IPS DF 6.9 (cell line): ENCODE data around the gene IGFN1.

ENCODE experiments used
- DNase-seq: peaks from one replicate; pipeline ENCODE4 v3.0.0-alpha.2; 2013; ENCODE audit warnings: low read depth, low spot score
- H3K27ac ChIP-seq: one replicate; pipeline ENCODE4 v1.5.1; 2013; ENCODE audit warnings: low read length, control low read depth
- H3K27me3 ChIP-seq: 2 replicates; pipeline ENCODE4 v1.6.1; 2013; ENCODE audit warnings: mild to moderate bottlenecking, low read length; ENCODE audit not compliant: control insufficient read depth, insufficient read depth
- H3K36me3 ChIP-seq: 2 replicates; pipeline ENCODE4 v1.6.1; 2013; ENCODE audit warnings: low read length; ENCODE audit not compliant: control insufficient read depth, insufficient read depth
- H3K4me1 ChIP-seq: 2 replicates; pipeline ENCODE4 v1.6.1; 2013; ENCODE audit warnings: low read length; ENCODE audit not compliant: control insufficient read depth, insufficient read depth
- H3K4me3 ChIP-seq: 2 replicates; pipeline ENCODE4 v1.5.1; 2013; ENCODE audit warnings: mild to moderate bottlenecking, low read length
- H3K9me3 ChIP-seq: 2 replicates; pipeline ENCODE4 v1.6.1; 2013; ENCODE audit warnings: low read length, inconsistent platforms; ENCODE audit not compliant: control insufficient read depth, insufficient read depth
- WGBS: extraction: QIAGEN DNeasy Blood & Tissue Kit; methylation state at CpG from one replicate; pipeline ENCODE4 v1.1.7; 2013; ENCODE audit warnings: mixed read lengths, missing lambda C conversion rate; ENCODE audit not compliant: insufficient read length, insufficient coverage; 5-methylcytosine and 5-hydroxymethylcytosine counted together

The IGFN1 gene

DNA sequence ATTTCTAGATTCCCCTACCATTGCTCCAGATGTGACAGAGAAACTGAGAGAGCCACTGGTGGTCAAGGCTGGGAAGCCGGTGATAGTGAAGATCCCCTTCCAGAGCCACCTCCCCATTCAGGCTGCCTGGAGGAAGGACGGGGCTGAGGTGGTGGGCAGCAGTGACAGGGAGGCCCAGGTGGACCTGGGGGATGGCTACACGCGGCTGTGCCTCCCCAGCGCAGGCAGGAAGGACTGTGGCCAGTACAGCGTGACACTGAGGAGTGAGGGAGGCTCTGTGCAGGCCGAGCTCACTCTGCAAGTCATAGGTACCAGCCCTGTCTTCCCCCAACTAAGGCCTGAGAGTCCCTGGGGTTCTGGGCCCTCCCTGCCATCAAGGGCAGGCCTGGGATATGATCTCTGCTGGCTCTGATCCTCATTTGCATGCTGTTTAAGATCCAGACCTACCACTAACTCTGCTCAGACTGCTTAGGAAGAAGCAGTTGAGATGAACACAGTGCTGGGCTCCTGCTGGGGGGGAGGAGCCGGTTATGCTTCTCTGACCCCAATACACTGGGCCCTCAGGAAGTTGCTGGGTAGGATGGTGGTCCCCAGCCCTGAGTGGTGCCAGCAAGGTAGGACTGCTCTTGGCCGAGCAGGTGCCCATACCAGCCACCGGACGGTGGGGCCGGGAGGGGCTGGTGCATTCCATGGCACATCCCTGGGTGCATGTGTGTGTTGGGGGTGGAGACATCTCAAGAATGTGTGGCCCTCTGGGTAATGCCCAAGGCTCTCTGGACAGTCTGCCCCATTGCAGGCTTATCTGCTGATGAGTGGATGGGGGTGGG, 25.1 kb downstream of the IGFN1 start:
- H3K27me3 ChIP-seq, result no peaks in the 10 kb centered on the region; the same call in 1 of the 2 replicates
- H3K27ac ChIP-seq, result no peak overlapping the region

DNA sequence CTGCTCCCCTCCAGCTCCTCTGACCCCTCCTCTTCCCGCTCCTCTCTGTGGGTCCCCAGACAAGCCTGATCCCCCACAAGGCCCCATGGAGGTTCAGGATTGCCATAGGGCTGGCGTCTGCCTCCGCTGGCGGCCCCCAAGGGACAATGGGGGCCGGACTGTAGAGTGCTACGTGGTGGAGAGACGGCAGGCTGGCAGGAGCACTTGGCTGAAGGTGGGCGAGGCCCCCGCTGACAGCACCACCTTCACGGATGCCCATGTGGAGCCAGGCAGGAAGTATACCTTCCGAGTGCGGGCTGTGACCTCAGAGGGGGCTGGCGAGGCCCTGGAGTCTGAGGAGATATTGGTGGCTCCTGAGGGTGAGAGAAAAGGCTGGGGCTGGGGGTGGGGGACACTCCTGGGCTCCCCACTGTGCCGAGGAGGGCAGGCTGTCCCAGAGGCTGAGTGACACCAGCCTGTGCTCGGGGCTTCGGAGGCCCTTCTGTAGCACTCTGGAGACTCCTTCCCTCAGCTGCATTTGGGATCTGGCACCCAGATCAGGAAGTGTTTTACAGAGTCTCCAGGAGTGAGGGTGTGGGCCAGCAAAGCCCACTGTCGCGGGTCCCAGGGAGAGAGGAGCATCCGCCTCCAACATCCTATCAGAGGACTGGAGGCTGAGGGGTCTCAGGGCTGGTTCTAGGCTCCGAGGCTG, 25.9 kb downstream of the IGFN1 start:
- no peak overlapping the region for H3K27ac ChIP-seq

More for the DNA sequence above, 25.1 kb downstream of the IGFN1 start:
- WGBS, result no CpG with 5 or more reads among the region's 12 CpGs
- H3K36me3 ChIP-seq, result no peaks in the 10 kb centered on the region
- no peak for DNase-seq
- no peaks in the 10 kb centered on the region for H3K9me3 ChIP-seq
- H3K4me1 ChIP-seq, result no peaks in the 10 kb centered on the region
- no peak overlapping the region for H3K4me3 ChIP-seq

DNA sequence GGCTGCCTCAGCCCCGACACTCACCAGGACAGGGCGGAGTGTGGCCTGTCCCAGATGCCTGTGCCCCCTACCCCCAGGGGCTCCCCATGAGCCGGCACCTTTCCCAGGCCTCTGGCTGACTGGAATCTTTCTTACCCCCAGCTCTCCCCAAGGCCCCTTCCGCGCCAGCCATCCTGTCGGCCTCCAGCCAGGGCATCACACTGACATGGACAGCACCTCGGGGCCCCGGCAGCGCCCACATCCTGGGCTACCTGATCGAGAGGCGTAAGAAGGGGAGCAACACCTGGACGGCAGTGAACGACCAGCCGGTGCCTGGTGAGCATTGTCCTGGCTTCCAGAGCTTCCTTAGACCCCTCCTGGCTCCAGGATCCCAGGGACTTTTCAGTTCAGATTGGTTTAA, 26.5 kb downstream of the IGFN1 start:
- DNase-seq, result no peak
- WGBS, result no CpG with 5 or more reads among the region's 14 CpGs
- Histone ChIP-seq H3K4me3 (no peak overlapping the region), H3K36me3 (no peaks in the 10 kb centered on the region), H3K4me1 (no peaks in the 10 kb centered on the region), H3K27me3 (no peaks in the 10 kb centered on the region), H3K27ac (no peak overlapping the region), H3K9me3 (no peaks in the 10 kb centered on the region)

More for the DNA sequence above, 25.9 kb downstream of the IGFN1 start:
- H3K36me3 ChIP-seq, result no peaks in the 10 kb centered on the region
- H3K27me3 ChIP-seq, result no peaks in the 10 kb centered on the region; the same call in 1 of the 2 replicates
- H3K4me3 ChIP-seq, result no peak overlapping the region
- DNase-seq, result no peak
- no peaks in the 10 kb centered on the region for H3K4me1 ChIP-seq
- no peaks in the 10 kb centered on the region for H3K9me3 ChIP-seq
- WGBS, result no CpG with 5 or more reads among the region's 20 CpGs

DNA sequence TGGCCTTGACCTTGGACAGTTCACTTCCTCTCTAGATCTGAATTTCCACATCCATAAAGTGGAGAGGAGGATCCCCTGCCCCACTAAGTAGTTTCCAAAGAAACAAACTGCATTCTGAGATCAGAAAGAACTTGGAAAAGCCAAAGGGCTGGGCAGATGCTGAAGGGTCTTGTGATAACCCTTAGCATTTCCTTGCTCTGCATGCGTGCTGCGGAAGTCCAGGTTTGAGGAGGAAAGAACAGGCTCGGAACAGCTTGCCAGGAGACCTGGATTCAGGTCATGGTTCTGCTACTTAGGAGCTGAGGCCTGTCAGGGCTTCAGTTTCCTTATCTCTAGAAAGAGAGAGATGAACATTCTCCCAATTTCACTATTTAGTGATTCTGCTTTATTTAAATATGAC, 27.2 kb downstream of the IGFN1 start:
- Histone ChIP-seq H3K27ac (no peak overlapping the region), H3K9me3 (no peaks in the 10 kb centered on the region), H3K27me3 (no peaks in the 10 kb centered on the region), H3K4me3 (no peak overlapping the region), H3K4me1 (no peaks in the 10 kb centered on the region), H3K36me3 (no peaks in the 10 kb centered on the region)
- no peak for DNase-seq
- whole genome bisulfite sequencing, result no CpG with 5 or more reads among the region's 3 CpGs

DNA sequence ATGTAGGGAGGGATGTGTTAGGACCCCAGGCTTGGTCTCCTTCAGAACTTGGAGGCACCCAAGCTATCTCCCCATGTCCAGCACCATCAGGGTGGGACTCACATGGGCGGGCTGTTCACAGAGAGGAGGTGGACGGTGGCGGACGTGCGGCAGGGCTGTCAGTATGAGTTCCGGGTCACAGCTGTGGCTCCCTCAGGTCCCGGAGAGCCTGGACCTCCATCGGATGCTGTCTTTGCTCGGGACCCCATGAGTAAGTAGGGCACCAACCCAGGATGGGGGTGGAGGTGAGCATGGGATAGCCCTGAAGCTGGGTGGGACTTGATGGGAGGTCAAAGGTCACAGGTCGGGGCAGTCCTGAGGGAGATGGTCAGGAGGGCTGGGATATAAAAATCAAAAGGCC, 27.8 kb downstream of the IGFN1 start:
- no peaks in the 10 kb centered on the region for H3K9me3 ChIP-seq
- H3K27ac ChIP-seq, result no peak overlapping the region
- H3K4me3 ChIP-seq, result no peak overlapping the region
- no peaks in the 10 kb centered on the region for H3K4me1 ChIP-seq
- H3K36me3 ChIP-seq, result no peaks in the 10 kb centered on the region
- no peak for DNase-seq
- H3K27me3 ChIP-seq, result no peaks in the 10 kb centered on the region
- no CpG with 5 or more reads among the region's 10 CpGs for WGBS

DNA sequence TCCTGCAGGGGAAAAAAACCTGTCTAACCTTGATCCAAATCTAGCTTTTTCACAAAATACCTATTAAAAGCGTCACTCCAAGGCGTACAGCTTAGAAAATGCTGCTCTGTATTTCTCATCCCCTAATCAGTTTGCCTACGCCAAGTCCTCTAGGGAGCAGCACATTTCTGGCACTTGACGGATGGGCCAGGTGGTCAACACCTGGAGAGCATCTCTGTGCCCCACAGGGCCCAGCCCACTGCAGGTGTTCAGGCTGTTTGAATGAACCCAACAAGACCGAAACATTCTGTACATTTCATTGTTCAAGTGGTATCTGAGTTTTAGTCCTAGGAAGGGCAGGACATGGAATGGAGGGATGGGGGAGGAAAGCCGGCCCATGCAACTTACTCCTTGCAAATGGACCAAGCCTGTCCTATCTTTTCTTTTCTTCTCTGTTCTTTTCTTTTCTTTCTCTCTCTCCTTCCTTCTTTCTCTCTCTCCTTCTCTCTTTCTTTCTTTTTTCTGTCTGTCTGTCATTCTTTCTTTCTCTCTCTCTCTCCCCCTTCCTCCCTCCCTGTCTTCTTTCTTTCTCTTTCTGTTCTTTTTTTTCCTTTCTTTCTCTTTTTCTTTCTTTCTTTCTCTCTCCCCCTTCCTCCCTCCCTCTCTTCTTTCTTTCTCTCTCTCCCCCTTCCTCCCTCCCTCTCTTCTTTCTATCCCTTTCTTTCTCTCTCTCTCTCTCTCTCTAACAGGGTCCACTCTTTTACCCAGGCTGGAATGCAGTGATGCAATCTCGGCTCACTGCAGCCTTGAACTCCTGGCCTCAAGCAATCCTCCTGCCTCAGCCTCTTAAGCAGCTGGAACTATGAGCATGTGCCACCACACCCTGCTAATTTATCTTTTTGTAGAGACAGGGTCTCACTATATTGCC, 29.1 kb downstream of the IGFN1 start:
- no peaks in the 10 kb centered on the region for H3K4me1 ChIP-seq
- no peaks in the 10 kb centered on the region for H3K27me3 ChIP-seq
- H3K27ac ChIP-seq, result no peak overlapping the region
- H3K9me3 ChIP-seq, result no peaks in the 10 kb centered on the region
- no CpG with 5 or more reads among the region's 7 CpGs for WGBS
- DNase-seq, result no peak
- H3K36me3 ChIP-seq, result no peaks in the 10 kb centered on the region
- no peak overlapping the region for H3K4me3 ChIP-seq

DNA sequence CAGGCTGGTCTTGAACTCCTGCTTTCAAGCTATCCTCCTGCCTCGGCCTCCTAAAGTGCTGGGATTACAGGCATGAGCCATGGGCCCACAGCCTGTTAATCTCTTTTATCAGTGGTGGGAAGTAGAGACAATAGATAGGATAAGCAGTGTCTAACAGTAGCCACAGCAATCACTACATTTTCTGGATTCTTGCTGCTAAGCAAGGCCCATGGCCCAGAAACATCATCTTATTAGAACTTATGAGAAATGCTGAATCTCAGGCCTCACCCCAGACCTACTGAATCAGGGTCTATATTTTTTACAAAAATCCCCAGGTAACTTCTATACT, 29.7 kb downstream of the IGFN1 start:
- H3K4me3 ChIP-seq, result no peak overlapping the region
- no peaks in the 10 kb centered on the region for H3K9me3 ChIP-seq
- H3K27me3 ChIP-seq, result no peaks in the 10 kb centered on the region
- no peak overlapping the region for H3K27ac ChIP-seq
- no peaks in the 10 kb centered on the region for H3K36me3 ChIP-seq
- no CpG with 5 or more reads among the region's 1 CpG for WGBS
- DNase-seq, result no peak
- no peaks in the 10 kb centered on the region for H3K4me1 ChIP-seq

DNA sequence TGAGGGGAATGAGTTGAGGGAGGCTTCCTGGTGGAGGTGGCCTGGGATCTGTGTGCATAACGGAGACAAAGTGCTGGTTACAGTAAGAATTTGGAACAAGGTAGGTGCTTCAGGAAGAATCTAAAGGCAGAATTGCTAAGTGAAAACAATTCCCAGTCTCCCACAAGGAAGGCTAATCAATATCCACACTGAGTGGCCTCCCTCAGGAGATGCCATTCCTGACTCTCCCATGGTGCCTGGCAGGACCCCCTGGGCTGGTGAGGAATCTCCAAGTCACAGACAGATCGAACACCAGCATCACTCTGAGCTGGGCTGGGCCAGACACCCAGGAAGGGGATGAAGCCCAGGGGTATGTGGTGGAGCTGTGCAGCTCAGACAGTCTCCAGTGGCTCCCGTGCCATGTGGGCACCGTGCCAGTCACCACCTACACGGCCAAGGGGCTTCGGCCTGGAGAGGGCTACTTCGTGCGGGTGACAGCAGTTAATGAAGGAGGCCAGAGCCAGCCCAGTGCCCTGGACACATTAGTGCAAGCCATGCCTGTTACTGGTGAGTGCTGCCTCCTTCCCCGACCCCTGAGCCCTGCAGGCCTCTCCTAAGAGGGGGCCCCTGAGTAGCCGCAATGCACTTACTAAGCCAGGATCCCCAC, 30.7 kb downstream of the IGFN1 start:
- H3K4me1 ChIP-seq, result no peaks in the 10 kb centered on the region
- no CpG with 5 or more reads among the region's 10 CpGs for WGBS
- DNase-seq, result no peak
- H3K27me3 ChIP-seq, result no peaks in the 10 kb centered on the region
- H3K27ac ChIP-seq, result no peak overlapping the region
- no peak overlapping the region for H3K4me3 ChIP-seq
- H3K36me3 ChIP-seq, result no peaks in the 10 kb centered on the region
- no peaks in the 10 kb centered on the region for H3K9me3 ChIP-seq

DNA sequence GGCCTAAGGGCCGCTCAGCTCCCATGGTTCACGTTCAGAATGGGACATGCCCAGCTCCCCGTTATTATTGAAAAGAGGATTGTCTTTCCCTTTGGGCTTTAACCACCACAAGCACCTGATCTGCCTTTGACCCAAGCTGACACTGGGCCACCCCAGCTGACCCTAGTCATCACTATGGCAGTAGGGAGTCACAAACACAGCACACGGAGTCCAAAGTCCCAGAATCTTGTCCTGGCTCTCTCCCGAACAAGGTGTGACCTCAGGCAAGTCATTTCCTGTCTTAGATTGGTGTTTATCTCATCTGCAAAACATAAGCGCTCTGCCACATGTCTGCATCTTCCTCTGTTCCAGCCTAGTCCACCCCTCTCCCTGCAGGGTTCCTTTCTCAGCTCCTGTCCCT, 31.5 kb downstream of the IGFN1 start:
- Histone ChIP-seq H3K9me3 (no peaks in the 10 kb centered on the region), H3K4me3 (no peak overlapping the region), H3K4me1 (no peaks in the 10 kb centered on the region), H3K27ac (no peak overlapping the region), H3K27me3 (no peaks in the 10 kb centered on the region), H3K36me3 (no peaks in the 10 kb centered on the region)
- no peak for DNase-seq
- no CpG with 5 or more reads among the region's 6 CpGs for WGBS
